HG03045 (cell line): ENCODE measurements around the gene STAP2.
A peak's percentile ranks its signal among the peaks of the same experiment; 100 is the strongest.
"Not testable (repeated sequence)": the region's sequence is repeated elsewhere in the genome, so short reads cannot be mapped to it uniquely, and the experiment has no call there.

ENCODE experiments used
- ATAC-seq: cut with Tn5 transposase; IDR thresholded peaks from one replicate; pipeline ENCODE4 v1.9.1; 2021; ENCODE audit warnings: mild to moderate bottlenecking, moderate library complexity; ENCODE audit not compliant: unreplicated experiment

The STAP2 gene

DNA sequence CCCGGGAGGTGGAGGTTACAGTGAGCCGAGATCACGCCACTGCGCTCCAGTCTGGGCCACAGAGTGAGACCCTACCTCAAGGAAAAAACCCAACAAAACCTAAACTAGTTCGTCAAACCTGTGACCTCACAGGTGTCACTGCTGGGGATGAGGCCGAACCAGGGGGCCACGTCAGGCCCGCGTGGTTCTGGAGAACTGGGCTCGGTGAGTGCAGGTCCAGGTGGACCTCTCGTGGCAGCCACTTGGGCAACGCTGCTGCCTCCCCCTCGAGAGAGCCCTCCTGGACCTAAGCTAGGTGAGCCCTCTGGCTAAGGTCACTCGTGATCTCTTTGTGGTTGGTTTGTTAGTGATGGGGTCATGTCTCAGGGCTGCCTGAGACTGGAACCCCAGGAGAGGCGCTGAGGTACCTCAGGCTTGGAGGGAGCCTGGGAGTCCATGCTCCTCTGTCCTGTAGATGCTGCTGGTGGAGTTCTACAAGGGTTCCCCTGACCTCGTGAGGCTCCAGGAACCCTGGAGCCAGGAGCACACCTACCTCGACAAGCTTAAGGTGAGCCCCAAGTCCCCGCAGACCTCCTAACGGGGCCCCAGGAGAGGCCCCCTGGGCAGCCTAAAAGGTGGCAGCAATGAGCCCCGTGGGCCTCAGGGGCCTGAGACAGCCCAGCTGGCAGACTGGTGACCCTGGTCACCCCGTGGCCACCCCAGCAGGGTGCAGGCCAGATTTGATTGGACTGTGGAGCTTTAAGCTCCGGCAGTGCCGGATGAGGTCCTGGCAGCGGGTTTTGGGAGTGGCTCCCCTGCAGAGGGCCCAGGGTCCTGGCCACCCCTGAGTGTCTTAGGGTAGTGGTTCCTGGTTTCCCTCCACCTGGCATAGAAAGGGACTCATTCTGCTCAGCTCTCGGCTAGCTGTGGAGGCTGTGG, 20.3 kb upstream of the STAP2 start:
- no peak for ATAC-seq

DNA sequence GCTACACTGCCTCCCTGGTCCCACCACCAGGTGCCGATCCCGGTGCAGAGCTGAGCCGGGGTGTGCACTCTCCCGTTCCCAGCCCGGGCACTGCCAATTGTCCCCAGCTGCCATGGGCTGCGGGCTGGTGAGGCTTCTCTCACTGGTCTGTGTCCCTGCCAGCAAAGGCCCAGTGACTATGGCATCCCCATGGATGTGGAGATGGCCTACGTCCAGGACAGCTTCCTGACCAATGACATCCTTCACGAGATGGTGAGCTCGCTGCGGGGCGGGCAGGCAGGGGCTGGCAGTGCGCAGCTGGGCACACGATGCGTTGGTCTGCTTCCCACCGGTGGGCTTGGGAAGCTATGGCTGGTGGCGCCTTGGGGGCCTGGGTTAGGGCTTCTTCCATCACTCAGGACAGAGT, 19.3 kb upstream of the STAP2 start:
- no peak for ATAC-seq

DNA sequence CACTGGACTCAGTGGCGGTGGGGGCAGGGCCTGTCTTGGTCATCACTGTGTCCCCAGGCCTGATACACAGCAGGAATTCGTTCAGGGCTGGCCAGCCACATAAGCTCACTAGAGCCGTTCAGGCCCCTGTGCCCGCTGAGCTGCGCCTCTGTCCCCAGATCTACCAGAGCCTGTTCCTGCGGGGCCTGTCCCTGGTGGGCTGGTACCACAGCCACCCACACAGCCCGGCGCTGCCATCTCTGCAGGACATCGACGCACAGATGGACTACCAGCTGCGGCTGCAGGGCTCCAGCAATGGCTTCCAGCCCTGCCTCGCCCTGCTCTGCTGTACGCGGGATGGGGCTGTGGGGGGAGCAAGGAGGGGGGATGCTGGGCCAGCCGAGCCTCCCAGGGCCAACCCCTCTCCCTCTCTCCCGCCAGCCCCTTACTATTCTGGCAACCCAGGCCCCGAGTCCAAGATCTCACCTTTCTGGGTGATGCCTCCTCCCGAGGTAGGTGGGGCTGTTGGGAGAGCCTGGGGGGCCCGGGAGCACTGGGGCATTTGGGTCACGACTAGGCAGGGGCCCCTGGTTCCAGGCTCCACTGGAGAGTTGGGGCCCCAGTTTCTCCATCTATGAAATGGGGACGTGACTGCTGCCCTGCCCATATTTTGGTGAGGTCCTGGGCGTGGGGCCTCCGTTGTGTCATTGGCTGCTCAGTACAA, 18.6 kb upstream of the STAP2 start:
- no peak for ATAC-seq

- ATAC-seq, result no peak
These were observed 16.3 kb upstream of the STAP2 start for GRCh38 chr19:4354897-4355296.

- ATAC-seq, result no peak
These were observed 15.7 kb upstream of the STAP2 start for GRCh38 chr19:4354282-4354681.

DNA sequence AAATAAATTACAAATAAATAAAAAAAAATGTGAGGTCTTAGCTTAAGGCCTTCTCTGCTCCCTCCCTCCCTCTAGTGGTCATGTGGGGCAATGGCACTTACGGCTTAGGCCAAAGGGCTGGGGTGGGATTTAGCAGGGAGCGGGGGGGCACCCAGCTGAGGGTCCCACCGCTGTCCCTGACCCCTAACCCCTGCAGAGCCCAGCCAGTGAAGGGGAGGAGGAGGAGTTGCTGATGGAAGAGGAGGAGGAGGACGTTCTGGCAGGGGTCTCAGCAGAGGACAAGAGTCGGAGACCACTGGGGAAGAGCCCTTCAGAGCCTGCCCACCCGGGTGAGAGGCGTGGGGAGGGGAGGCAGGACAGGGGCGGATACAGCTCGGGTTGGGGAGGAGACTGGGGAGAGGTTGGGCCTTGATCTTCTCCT, 14.1 kb upstream of the STAP2 start:
- ATAC-seq, result no peak

DNA sequence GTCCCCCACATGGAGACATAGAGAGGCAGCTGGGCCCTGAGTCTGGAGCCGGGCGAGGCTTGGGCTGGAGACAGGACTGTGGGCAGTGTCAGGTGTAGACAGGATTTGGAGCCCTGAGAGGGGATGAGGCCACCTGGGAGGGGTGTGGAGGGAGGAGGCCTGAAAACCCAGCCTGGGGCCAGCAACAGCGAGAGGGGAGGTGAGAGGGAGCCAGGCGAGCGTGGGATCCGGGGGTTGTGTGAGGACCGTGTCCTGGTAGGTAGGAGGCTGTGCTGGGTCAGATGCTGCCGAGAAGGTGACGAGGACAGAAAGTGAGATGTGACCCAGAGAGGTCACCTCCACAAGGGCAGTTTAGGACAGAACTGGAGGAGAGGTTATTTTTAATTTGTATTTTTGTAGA, 12.1 kb upstream of the STAP2 start:
- no peak for ATAC-seq

DNA sequence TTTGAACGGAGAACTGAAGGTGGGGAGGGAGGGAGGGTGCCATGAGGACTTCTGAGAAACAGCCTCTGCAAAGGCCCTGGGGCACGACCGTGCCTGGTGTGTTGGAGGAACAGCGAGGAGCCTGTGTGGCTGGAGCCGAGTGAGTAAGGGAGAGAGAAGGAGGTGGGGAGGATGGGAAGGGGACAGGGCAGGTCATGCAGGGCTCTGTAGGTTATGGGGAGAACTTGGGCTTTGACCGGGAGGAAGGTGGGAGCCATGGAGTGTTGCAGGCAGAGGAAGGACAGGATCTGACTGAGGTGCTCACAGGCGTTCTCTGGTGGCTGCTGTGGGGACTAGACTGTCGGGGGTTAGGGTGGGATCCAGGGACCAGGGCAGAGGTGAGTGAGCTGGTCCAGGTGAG, 11.5 kb upstream of the STAP2 start:
- ATAC-seq, result no peak

GRCh38 chr19:4349225-4349624, 10.6 kb upstream of the STAP2 start:
- not testable (repeated sequence) for ATAC-seq

- no peak for ATAC-seq
These were observed 8.9 kb upstream of the STAP2 start for GRCh38 chr19:4347521-4347920.

- ATAC-seq, result no peak
These were observed 7.4 kb upstream of the STAP2 start for GRCh38 chr19:4346020-4346383.

- ATAC-seq, result no peak
These were observed 6.9 kb upstream of the STAP2 start for GRCh38 chr19:4345342-4346019.

- ATAC-seq, result peak; percentile 55
These were observed 5.0 kb upstream of the STAP2 start, which contains the start of gene MPND for GRCh38 chr19:4343370-4344307. Gene MPND, plus strand, starts transcription at chr19:4343562. Its CDS starts 32 bp downstream, at chr19:4343594.

DNA sequence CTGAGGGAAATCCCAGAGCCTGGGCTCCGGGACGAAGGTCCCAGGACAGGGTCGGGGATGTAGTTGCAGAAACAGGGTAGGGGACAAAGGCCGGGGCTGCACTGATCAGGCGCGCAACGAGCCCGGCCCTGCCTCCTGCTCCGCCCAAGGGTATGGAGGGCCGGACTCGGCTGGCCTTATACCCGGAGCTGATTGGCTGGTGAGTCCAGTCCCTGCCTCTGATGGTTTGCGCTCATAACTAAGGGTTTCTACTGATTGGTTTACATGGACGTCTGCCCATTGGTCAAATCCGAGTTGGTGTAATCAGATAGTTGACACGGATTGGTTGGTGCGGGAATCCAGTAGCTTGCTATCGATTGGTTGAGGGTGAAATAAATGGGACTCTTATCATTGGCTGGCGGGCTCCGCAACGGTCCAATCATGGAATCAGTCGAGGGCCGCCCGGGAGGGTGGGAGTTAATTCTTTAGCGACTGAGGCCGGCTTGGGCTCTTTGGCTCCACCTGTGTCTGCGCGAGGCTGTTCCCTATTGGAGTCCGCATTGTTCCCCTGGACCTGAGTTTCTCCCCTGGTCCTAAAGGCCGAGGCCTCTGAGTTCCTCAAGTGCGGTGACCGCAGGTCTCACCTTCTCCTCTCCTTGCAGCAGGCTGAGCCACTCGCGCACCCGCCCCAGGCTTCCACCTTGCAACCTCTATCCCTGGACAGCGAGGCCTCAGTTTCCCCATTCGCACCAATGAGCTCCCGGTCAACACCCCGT, 4.2 kb upstream of the STAP2 start:
- ATAC-seq, result peak; percentile 85

GRCh38 chr19:4342314-4342614, 3.6 kb upstream of the STAP2 start:
- no peak for ATAC-seq

DNA sequence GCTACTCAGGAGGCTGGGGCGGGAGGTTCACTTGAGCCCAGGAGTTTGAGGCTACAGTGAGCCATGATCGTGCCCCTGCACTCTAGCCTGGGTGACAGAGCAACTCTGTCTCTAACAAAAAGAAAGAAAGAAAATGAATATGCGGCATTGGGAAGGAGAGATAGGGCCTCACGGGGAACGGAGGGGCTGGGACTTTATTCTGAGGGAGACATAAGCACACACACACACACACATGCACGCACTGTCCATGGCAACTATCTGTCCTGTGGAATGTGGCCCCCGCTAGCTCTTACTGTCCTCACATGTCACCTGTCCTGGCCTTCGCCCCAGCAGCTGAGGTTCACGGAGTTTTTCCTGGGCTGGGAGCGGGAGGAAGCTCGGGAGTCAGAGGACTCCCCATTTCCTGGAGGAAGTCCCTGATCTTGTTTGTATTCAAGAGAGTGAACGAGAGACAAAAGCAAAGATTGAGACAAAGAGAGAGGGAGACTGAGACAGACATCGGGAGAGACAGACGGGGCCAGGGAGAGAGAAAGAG, 654 bp downstream of the STAP2 start:
- ATAC-seq, result no peak

- no peak for ATAC-seq
These were observed 3.6 kb downstream of the STAP2 start for GRCh38 chr19:4334929-4335570.

- no peak for ATAC-seq
These were observed 8.8 kb downstream of the STAP2 start for GRCh38 chr19:4329858-4330257.

DNA sequence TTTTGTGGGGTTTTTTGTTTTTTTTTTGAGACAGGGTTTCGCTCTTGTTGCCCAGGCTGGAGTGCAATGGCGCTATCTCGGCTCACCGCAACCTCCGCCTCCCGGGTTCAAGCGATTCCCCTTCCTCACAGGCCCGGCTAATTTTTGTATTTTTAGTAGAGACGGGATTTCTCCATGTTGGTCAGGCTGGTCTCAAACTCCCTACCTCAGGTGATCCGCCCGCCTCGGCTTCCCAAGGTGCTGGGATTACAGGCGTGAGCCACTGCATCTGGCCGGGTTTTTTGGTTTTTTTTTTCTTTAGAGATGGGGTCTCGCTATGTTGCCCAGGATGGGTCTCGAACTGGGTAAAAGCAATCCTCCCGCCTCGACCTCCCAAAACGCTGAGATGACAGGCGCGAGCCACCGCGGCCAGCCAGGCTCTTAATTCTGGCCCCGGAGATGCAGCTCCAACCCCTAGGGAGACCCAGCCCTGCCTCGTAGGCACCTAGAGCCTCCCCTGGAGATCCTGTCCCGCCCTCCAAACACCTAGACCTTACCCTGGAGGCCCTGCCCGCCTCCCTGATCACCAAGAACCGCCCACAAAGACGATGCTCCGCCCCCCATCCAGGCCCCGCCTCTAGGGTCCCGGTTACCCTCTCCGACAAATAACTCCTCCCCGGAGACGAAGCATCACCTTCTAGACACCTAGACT, 9.5 kb downstream of the STAP2 start:
- ATAC-seq, result not testable (repeated sequence)
